Fibroblast of upper back skin (primary cell): ENCODE measurements around the gene C1orf87.

Source experiments
- DNase-seq: peaks from one replicate; pipeline ENCODE4 v3.0.0-alpha.2; 2013

Gene C1orf87, protein sequence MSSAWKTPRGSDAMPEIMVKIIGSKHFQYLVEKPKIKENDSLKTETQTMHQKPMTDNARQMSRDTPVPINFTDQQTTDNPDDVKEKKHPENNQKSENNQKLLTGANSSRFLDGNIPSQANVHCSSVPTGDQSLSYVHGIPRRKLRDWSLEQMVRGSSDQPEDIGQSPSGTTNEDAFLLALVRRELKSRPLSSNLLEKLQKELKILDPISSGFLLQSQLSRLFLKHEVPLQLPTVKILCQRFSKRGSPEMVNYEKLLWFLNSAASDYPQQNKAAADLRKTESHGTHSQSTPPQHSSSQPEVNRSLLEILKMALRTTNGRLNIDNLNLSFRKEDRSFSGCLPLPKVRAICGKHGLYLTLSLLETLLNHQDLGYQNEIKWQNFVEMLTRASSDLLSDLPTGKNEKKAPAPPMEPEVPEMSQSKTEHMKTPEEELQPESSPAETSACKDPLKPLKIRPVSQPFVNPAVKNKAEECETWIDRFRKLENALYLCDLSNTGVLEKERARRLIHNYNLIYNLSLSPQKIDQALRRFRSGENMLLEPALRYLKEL

DNA sequence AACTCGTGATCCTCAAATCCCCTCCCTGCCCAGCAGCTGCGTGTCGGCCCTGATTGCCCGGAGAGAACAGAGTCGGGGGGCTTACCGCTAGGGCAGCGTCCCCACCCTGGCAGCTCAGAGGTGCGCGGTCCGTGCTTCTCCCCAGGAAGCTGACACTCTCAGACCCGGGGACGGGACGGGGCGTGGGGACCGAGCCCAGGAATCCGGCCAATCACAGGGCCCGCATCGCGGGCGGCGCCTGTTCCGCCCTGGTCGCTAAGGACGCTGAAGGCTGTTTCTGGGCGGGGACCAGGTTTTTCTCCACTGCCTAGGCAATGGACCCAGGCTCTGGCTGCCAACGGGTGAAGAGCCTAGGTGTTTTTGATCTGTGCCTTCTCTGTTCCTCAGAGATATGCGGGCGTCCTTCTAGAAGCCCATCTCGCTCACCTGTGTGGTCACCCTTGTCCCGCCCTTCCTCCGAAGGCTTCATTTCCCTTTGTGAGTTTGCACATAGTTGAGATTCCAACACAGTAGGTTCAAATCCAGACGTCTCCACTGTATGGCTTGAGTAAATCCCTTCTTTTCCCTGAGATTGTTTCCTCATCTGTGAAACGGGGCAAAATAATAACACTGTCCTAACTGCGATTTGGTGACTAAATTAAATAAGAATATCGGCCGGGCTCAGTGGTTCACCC lies at the start of gene C1orf87:
Gene C1orf87, minus strand, starts transcription at position 166 of the 674 bp plus-strand sequence. CDS start 1,127 bp downstream, outside the sequence.
- DNase-seq: no peak

DNA sequence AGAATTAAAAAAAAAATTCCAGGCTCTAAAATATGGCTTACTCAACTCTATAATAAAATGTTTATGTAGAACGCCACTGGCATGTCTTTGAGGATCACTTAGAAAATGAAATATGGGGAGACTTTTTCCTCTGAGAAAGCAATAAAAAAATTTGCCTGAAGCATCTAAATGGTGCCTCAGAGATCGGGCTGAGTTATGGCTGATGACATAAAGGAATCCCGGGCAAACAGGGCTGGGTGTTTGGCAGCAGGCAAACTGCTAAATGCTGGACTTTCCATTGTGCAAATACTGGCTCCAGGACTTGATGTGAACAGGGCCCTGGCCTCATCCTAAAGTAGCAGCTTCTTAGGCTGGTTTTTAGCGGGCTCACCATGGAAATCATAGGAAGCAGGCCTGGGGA lies 44.5 kb upstream of the C1orf87 start:
- DNase-seq: peak; percentile 64

GRCh38 chr1:60114745-60115318 lies 41.3 kb upstream of the C1orf87 start:
- DNase-seq: no peak

DNA sequence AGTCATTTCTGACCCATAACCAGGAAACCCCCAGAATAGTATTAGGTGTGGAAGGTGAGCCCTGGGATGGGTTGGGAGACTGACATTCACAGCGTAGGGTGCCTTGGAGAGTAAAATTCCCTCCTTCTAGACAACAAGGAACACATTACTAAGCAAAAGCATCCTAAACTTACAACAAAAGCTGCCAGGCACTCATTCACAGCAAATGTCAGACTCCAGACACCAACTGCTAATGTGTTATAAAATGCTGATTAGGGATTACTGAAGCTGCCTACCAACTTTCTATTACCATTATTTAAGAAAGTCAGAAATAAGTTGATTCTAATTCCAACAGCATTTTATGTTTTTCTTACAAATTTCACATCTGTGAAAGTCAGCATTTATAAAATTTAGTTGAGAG lies 40.0 kb upstream of the C1orf87 start:
- DNase-seq: no peak

GRCh38 chr1:60113028-60113427 lies 39.5 kb upstream of the C1orf87 start:
- no peak for DNase-seq

- no peak for DNase-seq
These were observed 38.1 kb upstream of the C1orf87 start for GRCh38 chr1:60111716-60112115.

DNA sequence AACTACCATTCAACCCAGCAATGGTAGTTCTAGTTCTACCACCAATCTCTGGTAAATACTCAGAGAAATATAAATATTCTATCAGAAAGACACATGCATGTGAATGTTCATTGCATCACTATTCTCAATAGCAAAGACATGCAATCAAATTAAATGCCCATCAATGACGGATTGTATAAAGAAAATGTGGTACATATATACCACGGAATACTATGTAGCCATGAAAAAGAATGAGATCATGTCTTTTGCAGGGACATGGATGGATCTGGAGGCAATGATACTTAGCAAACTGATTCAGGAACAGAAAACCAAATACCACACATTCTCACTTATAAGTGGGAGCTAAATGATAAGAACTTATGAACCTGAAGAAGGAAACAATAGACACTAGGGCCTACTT lies 37.5 kb upstream of the C1orf87 start:
- no peak for DNase-seq

GRCh38 chr1:60108196-60108595 lies 34.6 kb upstream of the C1orf87 start:
- DNase-seq: no peak

DNA sequence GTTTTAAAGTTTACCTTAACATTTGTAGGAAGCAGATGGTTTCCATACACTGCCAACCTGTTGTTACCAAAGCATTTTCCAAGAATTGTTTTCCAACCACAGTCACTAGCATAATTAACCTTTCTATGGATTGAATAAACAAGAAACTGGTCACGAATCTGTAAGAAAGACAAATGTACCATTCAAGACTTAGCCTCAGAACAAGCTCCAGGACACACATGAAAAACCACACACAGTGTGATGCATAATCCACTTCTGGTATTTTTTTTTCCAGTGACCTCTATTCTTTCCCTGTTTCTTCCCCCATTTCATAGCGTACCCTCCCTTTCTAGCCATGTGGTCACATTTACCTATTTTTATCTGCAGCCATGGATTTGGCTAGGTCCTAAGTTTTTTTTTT lies 29.6 kb upstream of the C1orf87 start:
- DNase-seq: no peak

DNA sequence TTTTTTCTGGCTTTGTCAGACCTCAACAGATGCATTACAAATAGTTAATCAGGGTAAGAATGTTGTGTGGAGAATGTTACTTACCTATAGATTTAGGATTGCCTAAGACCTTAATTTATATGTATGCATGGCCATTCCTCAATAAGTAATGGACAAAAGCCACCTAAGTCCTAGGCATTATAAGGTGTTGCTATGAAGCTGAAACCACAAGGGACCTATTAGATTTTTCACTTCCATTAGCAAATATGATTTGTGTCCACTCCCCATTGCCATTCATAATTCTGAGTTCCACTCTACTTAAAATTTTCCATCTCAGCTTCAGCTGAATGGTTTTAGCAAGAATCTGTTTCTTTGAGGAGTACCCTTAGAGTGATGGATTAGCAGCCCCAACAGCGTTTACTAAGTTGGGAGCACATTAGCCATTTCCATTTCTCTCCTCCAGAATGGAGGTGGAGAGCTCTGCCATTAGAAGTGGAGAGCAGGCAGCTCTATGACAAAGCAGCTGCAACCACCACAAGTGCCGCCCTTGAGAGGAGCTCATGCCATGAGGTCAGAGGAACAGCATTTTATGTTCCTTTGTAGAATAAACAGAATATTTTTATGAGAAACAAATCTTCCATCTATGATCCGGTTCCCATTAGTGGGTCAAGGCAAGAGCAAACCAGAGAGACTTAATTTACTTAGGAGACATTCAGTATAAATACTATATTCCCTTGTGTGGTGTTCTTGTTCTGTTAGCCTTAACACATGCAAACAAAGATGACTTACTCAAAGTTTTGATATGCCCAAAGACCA lies 28.9 kb upstream of the C1orf87 start:
- no peak for DNase-seq

GRCh38 chr1:60101516-60101915 lies 27.9 kb upstream of the C1orf87 start:
- DNase-seq: no peak

- no peak for DNase-seq
These were observed 17.7 kb upstream of the C1orf87 start for GRCh38 chr1:60091195-60091715.

- no peak for DNase-seq
These were observed 17.1 kb upstream of the C1orf87 start for GRCh38 chr1:60090655-60091054.

- no peak for DNase-seq
These were observed 15.1 kb upstream of the C1orf87 start for GRCh38 chr1:60088620-60089155.

DNA sequence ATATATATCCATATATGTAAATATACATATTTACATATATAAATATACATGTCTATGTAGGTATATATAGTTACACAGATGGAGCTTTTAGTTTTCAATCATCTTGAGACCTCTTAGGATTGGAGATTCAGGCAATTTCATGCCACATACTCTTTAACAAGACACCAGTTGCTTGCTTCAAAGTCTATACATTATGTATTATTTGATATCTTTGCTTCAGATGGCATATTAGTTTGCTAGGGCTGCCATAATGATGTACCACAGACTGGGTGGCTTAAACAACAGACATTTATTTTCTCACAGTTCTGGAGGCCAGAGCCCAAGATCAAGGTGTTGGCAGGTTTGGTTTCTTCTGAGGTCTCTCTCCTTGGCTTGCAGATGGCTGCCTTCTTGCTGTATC lies 14.1 kb upstream of the C1orf87 start:
- no peak for DNase-seq

- DNase-seq: peak; percentile 62
These were observed 4.6 kb upstream of the C1orf87 start for GRCh38 chr1:60078182-60078581.

DNA sequence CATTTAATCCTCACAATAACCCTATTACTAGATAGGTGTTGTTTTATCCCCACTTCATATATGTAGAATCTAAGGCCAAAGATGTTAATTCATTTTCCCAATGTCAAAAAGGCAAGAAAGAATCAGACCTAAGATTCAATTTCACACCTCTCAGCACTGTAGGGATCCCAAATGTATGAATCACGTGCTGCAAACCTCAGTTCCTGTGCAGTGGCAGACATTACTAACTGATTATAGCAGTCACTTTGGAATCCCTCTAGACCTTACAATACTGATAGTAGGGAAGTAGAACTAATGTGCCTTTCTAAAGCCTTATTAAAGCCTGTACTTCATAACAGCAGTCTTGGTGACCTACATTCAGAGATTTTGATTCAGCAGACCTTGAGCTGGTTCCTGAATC lies 2.3 kb downstream of the C1orf87 start:
- DNase-seq: peak; percentile 23

- peak; percentile 25 for DNase-seq
These were observed 3.9 kb downstream of the C1orf87 start for GRCh38 chr1:60069691-60070090.

- peak; percentile 79 for DNase-seq
These were observed 5.1 kb downstream of the C1orf87 start for GRCh38 chr1:60068393-60069045.

DNA sequence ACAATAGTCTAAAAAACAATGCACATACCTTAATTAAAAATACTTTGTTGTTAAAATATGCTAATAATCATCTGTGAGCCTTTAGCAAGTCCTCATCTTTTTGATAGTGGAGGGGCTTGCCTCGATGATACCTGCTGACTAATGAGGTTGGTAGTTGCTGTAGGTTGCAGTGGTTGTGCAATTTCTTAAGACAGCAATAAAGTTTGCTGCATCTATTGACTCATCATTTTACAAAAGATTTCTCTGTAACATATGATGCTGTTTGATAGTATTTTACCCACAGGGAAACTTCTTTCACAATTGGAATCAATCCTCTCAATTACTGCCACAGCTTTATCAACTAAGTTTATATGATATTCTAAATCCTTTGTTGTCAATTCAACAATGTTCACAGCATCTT lies 7.6 kb downstream of the C1orf87 start:
- peak; percentile 67 for DNase-seq

DNA sequence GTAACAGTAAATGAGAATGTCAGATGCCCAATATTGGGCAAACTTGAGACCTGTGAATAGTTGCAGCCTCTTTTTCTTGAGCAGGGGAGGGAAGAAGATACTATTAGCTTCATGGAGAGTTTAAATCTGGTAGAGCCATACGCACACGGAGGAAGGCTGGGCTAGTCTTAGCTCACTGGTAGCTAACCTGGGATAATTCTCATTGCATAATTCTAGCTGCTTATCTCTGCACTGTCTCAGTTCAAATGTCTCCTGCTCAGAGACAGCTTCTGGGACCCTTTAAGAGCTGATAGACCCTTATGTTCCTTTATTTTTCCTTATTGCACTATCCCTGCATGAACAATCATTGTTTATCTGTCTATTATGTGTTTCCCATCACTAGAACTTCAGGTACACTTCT lies 8.4 kb downstream of the C1orf87 start:
- no peak for DNase-seq

- DNase-seq: no peak
These were observed 10.0 kb downstream of the C1orf87 start for GRCh38 chr1:60063561-60063960.
